HG03520 (cell line): ENCODE measurements around the gene ANKH.
"Not testable (repeated sequence)": the region's sequence is repeated elsewhere in the genome, so short reads cannot be mapped to it uniquely, and the experiment has no call there.

ENCODE experiments used
- ATAC-seq: cut with Tn5 transposase; IDR thresholded peaks from one replicate; pipeline ENCODE4 v1.9.1; 2021; ENCODE audit warnings: mild to moderate bottlenecking, moderate library complexity; ENCODE audit not compliant: unreplicated experiment

ANKH gene

DNA sequence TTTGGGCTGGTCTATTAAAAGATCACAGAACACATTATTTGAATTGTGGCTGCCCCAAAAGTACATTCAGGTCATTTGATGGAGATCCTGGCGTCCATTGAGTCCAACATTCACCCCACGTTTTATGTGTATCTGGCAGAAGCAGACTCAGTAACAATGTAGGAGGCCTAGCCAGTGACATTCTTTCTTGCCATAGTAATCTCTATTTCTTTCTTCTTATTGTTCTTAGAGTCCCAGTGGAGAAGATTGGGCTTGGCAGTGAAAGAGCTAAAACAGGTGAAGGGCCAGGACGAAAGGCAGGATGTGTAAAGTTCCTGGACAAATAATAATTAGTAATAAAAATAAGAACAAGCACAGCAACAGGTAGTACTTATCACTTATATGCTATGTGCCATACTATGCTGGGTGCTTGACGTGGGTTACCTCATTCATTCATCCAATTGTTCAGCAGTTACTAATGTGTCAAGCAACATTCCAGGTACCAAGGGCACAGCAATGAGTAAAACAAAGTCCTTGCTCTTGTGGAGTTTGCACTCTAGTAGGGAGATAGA is 12.6 kb upstream of the ANKH start:
- no peak for ATAC-seq

DNA sequence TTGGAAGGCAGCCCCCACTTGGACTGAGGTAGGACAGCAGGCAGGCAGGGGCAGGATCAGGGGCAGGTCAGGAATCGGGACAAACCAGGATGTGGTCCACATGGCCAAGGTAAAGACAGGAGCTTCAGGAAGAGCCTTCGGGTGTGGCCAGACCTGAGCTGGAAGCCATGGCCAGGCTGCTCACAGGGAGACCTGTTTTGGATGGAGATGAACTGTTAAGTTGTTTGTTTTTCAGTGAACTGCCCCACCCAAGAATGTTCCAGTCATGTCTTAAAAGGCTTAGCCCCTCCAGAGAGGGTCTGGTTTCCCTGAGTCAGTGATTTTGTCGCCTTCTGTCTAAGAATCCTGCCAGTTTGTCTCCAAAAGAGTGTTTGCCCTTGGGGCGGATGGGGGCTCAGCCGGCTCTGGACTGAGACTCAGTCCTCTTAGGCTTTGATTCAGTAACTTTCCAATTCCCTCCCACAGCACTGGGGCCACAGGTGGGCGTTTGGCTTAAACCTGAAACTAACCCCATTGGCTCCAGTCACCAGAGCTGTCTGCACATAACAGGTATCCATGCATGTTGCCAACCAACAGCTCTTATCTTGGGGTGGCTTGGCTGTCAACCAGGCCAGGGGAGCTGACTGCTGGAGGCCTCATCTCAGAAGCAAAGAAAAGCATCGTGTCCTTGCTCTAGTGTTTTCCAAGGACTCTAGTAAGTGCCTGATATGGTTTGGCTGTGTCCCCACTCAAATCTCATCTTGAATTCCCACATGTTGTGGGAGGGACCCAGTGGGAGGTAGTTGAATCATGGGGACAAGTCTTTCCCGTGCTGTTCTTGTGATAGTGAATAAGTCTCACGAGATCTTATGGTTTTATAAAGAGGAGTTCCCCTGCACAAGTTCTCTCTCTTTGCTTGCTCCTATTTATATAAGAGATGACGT is 11.3 kb upstream of the ANKH start:
- no peak for ATAC-seq

DNA sequence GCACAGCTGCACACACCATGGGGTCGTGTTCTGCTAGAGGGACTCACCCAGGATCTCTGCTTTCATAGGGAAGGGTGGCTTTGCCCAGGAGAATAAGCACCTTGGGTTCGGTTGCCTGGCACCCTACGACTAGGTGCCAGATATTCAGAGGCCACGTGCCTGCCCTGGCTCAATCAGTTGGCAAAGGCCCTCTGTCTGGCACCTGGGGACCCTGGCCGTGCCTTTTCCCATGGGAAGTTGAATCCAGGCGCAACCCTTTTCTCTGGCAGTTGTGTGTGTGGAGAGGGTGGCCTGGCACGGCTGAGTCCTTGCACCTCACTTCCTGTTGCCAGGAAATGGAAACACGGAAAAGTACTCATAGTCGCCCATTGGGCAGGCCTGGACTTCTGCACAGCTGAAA is 10.2 kb upstream of the ANKH start:
- no peak for ATAC-seq

DNA sequence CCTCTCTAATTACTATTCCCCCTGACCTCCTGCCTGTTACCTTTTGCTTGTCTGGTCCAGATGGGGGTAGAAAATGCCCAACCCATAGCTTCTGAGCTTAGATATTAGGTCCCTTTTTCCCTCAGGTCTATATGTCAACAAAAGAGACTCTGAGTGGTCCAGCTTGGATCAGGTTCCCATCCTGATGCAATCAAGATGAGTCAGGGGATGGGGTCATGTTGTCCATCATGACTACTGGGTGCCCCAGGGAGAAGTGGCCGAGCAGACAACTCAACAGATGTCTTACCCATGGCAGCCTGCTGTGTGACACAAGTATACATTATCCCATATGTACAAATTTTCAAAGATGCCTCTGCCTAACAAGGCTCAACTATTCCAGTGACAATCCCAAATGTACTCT is 9.1 kb upstream of the ANKH start:
- no peak for ATAC-seq

DNA sequence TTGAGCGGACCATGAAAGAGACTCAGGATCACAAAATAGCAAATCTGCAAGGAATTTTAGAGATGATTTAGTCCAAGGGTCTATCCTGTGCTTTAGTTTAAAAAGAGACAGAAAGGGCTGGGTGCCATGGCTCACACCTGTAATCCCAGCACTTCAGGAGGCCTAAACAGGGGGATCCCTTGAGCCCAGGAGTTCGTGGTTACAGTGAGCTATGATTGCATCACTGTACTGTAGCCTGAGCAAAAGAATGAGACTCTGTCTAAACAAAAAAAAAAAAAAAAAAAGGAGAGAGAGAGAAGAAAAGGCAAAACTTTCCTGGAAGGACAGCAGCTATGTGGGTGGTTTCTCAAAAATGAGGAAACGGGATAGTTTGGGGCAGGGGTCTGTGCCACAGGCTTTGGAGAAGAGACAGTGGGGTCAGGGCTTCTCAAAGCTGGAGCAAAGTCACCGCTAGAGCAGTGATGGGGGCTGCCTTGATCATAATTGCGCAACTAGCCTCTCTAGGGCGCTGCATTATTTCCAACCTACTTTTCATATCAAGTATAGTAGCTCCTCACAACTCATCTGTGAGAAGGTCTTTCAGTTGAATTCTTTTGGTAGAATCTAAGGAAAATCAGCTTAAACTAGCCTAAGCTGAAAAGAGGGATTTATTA is 8.5 kb upstream of the ANKH start:
- no peak for ATAC-seq

DNA sequence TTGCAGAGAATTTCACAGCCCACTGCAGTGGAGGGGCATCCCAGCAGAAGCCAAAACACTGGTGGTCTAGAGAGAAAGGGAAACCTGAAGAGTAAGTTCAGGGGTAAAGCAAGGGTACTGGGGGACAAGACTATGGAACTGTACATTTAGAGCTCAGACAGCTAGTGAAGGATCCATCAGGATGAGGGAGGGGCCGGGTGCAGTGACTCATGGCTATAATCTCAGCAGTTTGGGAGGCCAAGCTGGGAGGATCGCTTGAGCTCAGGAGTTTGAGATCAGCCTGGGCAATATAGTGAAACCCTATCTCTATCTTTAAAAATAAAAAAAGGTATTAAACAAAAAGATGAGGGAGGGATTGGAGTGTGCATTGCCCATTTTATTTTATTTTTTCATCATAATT is 7.8 kb upstream of the ANKH start:
- ATAC-seq: no peak

DNA sequence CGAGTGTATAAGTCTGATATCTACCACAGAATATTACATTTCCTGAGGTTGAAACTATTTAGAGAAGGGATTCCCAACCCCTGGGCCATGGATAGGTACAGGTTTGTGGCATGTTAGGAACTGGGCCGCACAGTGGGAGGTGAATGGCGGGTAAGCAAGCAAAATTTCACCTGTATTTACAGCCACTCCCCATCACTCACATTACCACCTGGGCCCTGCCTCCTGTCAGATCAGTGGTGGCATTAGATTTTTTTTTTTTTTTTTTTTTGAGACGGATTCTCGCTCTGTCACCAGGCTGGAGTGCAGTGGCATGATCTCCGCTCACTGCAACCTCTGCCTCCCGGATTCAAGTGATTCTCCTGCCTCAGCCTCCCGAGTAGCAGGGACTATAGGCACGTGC is 6.6 kb upstream of the ANKH start:
- ATAC-seq: not testable (repeated sequence)

DNA sequence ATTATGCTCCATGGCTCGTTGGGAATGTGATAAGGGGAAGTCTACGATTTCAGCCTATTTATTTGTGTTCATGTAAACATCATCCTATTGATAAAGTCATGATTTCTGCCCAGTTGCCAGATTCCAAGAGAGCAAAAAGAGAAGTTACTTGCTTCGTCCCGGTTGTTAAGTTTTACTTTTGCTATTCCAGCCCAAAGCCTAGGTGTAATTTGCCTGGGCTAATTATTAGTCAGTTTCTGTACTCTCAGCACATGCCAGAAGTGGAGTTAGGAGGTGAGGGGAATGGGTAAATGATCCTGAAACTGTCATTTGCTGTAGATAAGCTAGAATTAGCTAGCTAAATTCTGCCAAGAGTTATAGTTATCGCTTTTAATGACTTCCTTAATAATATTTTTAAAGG is 4.5 kb upstream of the ANKH start:
- ATAC-seq: no peak

DNA sequence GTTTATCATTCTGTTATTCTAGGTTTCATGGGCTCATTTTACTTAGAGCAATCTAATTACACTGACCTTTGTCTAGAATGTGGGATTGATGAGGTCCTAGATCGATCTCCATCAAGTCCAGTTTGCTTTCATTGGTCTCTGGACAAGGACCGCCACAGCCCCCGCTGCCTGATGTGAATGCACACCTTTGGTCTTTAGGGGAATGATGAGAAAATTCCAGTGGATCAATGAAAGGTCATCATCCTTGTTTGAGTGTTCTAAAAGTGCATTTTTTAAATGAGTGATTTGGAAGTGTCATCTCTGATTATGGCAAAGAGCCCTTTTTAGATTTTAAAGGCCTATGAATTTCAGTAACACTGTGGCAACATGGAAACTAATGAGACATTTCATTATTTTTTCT is 2.2 kb upstream of the ANKH start:
- no peak for ATAC-seq

DNA sequence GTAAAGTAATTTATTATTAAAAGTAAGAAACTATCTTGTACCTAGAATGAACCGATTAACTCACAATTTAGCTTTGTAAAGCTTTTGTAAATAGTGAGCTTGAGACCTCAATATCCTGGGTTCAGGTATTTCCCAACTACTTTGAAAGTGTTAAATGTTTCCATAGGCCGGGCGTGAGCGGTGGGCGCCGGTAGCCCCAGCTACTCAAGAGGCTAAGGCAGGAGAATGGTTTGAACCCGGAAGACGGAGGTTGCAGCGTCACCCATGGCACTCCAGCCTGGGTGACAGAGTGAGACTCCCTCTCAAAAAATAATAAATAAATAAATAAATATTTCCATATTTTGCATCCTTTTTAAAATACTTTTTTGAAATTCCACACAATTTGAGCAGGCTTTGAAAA is 1.5 kb upstream of the ANKH start:
- ATAC-seq: no peak

DNA sequence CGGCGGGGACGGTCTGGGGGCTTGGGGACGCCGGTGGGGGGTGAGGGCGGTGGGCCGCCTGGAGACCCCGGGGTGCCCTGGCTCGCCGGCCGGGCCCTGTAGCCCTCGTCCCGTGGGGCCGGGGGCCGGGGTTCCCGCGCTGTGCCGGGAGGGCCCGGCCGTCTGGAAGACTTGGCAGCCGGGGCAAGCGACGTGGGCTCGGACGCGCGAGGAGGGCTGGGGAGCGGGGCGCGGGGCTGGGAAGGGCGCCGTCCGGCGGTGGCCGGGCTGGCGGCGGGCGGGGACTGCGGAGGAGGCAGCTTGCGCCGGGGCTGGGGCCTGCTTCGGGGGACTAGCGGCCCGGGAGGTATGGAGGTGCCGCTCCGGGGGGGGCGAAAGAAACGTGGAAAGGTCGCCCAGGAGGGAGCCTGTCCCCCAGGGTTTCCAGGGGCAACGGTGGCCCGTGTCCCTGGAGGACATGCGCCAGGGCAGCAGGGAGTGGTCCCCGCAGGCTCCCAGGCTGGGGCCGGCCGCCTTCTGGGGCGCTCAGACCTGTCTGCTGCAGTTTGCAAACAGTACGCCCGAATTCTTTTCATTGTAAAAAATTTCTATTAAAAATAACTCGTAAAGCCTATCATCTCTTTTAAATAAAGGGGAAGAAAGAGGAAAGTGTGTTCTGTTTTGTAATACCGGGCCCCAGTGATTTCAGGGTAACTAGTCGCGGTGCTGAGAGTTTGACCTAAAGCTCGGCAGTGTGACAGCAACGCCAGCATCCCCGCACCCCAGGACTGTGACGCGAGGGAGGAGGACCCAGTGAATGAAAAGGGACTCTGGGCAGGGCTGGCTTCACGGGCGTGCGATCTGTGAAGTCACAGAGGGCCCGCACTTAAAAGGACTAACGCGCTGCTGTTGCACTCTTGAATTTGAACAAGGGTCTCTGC is 752 bp upstream of the ANKH start:
- ATAC-seq: peak; percentile 43

DNA sequence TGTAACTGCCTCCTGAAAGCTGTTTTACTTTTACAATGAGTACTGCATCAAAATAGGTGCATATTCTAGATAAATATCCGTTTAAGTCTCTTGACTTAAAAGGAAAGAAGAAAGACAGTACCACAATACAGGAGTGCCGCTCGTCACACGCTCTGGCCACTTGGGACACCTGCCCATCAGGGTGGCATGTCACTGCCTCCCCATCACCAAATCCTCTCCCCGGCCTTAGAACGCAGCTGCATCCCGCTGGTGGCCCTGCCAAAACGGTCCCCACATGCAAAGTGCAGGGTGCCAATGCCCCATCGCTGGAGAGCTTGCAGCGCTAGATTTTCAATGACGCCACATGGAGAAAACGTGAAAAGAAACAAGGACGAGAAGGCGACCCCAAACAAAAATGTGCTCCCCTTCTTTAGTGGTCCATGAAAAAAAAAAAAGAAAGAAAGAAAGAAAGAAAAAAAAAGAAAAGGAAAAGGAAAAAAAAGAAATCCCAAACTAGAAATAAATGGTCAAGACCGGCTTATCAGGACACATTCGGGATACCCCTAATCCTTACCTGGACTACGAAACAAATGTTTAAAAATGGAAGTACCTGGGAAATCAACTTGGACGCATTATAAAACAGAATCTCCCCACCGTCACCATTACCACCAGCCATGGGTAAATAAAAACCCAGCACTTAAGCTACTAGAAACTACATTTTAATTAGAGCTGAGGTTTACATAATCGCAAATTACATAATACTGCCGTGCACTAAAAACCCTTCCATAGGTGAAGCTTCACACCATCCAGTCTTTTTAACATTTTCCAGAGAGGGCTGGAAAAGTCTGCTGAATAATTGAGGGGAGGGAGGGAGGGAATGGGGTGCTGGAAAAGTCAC is 1.0 kb downstream of the ANKH start:
- no peak for ATAC-seq

DNA sequence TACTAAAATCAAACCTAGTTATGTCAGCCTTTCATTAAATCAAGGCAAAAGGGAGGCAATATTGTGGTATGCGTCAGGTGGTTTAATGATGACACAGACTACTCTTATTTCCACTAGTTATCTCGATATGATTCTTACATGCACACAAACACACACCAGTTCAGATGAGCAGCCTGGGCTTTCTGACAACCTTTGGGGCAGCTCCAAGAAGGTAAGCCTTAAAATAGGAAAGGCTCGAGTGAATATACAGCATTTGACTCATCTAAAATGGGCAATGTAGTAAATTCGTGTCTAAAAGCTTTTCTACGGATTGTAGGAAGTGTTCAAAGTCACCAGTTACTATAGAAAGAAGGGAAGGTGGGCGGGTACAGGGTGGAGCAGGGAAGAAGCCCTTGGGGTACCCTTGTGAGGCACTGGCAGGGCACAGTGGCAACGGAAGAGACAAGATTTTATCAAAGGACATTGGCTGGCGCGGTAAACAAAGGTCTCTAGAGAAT is 1.9 kb downstream of the ANKH start:
- no peak for ATAC-seq

DNA sequence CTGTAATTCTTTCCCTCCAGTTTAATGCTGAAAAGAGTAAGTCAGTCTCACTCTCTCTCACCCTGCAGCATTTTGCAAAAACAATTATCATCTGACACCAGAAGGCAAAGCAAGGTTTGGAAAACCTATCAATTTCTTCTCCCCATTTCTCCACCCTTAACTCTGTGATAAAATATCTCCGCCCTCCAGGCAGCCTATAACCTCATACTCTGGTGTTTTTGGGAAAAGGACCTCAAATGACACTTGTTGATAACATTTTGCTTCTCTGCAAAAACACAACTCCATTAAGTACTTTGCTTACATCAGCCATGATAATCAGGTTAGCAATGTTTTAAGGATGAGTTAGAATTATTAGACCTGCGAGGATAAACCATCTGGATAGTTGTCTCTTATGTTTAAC is 2.3 kb downstream of the ANKH start:
- no peak for ATAC-seq

DNA sequence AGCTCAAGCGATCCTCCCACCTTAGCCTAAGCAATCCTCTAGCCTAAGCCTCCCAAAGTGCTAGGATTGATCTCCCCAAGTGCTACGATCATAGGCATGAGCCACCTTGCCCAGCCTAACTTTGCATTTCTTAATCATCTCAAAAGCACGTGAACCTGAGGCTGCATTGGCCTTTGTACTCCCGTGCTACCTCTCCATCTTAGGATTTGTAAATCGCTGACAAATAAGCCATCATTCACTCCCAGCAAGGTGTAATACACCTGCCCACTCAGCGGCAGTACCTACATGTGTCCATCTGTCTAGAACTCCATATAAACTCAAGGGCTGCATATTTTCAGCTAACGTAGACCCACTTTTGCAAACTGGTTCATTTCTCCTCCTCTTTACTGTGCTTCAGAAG is 2.8 kb downstream of the ANKH start:
- ATAC-seq: no peak

DNA sequence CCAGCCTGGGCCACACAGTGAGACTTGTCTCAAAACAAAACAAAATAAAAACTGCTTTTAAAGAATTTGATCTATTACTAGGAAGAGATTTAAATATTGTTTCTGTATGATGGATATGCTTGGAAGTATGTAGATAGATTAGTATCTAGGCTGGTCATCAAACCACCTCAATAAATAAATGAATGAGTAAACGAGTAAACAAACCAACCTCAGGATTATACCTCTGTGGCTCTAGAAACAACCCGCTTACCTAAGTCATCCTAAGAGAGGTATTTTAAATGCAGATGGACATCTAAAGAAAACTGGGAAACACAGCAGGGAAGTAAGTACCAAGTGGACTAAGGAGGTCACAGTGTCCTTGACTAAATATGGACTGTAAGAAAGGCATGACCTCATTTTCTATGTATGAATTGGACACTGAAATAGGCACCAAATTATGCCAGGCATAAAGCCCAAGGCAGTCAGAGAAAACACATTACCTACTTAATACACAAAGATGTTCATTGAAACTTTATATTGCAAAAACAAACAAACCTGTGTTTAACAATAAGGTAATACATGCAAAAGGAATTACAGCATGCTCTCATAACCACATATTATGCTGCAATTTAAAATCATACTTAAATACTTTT is 7.3 kb downstream of the ANKH start:
- no peak for ATAC-seq

DNA sequence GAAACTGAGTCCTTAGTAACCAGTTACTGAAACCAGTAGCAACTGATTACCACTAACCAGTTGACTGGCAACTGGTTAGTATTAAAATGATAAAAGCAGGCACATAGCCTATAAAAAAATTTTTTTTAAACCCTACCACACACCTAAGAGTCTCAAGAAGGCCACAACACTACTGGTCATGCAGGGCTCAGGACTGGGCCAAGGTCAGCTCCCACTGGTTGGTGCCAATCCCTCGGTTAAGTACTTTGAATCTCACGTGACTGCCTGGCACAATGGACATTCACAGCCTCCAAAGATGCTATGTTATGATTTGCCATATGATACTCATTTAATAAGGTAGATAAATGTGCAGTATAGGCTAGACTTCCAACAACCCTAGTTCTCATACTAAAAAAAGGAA is 8.5 kb downstream of the ANKH start:
- ATAC-seq: no peak

DNA sequence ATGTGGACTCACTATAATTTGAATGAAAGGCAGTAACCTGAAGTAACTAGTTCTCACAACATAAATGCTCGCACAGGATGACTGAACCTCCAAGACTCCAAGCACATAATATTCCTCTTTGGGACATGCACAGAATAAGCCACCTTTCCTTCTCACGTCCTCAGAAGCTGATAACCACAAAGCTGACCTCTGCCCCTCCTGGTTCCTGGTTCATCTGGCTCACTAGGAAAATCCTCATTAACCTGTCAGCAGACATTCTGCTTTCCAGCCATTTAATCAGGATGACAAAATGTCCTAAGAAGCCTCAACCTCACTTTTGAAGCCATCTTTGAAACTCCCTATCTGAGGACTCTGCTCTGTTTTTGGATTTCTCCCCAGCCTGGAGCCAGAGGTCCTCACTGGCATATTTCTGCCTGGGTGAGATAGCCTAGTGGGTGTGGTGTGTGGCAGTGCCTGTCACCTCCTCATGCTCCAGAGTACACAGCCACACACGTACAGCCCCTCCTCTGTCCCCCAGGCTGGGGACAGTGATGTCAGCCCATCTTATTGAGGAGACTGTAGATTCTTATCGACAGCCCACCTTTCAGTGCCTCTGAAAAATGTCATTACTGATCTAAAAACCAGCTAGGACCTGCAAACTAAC is 10.3 kb downstream of the ANKH start:
- ATAC-seq: no peak

DNA sequence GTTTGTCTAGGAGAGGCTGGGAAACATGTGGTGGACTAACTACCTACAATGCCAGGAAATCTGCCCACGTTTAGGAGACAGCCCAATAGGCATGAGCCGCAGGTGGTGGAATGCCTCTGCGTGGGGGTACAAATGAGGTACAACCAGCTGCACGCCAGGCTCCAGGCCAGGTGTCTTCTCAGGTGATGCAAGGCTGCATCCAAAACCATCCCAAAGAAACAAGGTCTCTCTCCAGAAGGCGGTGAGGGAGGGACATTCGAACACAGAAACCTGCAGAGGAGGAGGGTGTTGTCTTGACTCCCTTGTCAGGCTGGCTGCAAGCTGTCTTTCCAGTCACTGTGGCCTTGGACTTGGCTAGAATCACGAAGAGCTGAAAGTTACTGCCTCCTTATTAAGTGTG is 11.6 kb downstream of the ANKH start:
- no peak for ATAC-seq
